Endothelial cell of umbilical vein (primary cell): ENCODE data around the gene PDCD7. TPM values are rescaled to one million over a fixed set of nuclear protein-coding genes. Genes with fewer than 3 reads are reported as not detected.

Experiments used
- BruUV-seq: library from RNA; stranded (reverse); fragments of 400-500 nt; replicated peaks from 2 replicates; lab custom pipeline; 2021; lab: Mats Ljungman, UMichigan
- CTCF ChIA-PET: fragments of 300-600, 350-600 bp; sonication (Branson Sonifier 250); formaldehyde crosslinking; loops from one replicate; lab custom pipeline; 2021; ENCODE audit warnings: antibody characterized with exemption, inconsistent platforms; lab: Charles Lee
- POLR2A ChIA-PET: fragments of 300-600, 350-600 bp; sonication (Branson Sonifier 250); formaldehyde crosslinking; loops from one replicate; lab custom pipeline; 2021; ENCODE audit warnings: antibody characterized with exemption, inconsistent platforms; lab: Charles Lee
- DNase-seq: peaks from one replicate; pipeline ENCODE4 v3.0.0-alpha.2; 2011; ENCODE audit warnings: low read depth, low spot score
- FAIRE-seq: peaks from 2 replicates; lab custom pipeline; 2011; peaks lifted over from hg19 to GRCh38; lab: Jason Lieb, UNC
- H2AFZ ChIP-seq: 2 replicates; pipeline ENCODE4 v1.6.0; 2012; ENCODE audit warnings: low read depth, low read length, control low read depth, inconsistent platforms
- H3K27ac ChIP-seq: 2 replicates; pipeline ENCODE4 v1.5.1; 2011; ENCODE audit warnings: low read depth, mild to moderate bottlenecking, control low read depth, low read length, moderate library complexity; ENCODE audit not compliant: insufficient read depth
- H3K27me3 ChIP-seq, 2 experiments: 2 replicates each; pipeline versions ENCODE4 v1.6.0 to v1.6.1; 2011; ENCODE audit warnings: low read length in 2 of 2, mixed read lengths in 1 of 2; ENCODE audit not compliant: control insufficient read depth in 2 of 2, insufficient read depth in 2 of 2
- H3K36me3 ChIP-seq, 2 experiments: 2 replicates in 1 of 2; 3 replicates in 1 of 2; pipeline ENCODE4 v1.5.1; 2011; ENCODE audit warnings: low read length in 2 of 2, mild to moderate bottlenecking in 1 of 2, moderate library complexity in 1 of 2; ENCODE audit not compliant: control insufficient read depth in 2 of 2, insufficient read depth in 2 of 2; ENCODE audit errors: extremely low read depth in 1 of 2
- H3K4me1 ChIP-seq: 3 replicates; pipeline ENCODE4 v1.5.1; 2011; ENCODE audit warnings: mild to moderate bottlenecking, low read length; ENCODE audit not compliant: control insufficient read depth, insufficient read depth; ENCODE audit errors: extremely low read depth
- H3K4me2 ChIP-seq: 2 replicates; pipeline ENCODE4 v1.6.1; 2011; ENCODE audit warnings: low read length, control low read depth, mixed read lengths; ENCODE audit not compliant: insufficient read depth
- H3K4me3 ChIP-seq, 3 experiments: fragments of 200-600 bp in 1 of 3; sonication (generic), shearing (Covaris generic) in 1 of 3; replicated peaks in 1 of 3; 2 replicates each; pipeline ENCODE4 v1.5.1; 2011 to 2016; ENCODE audit warnings: control low read depth in 3 of 3, low read length in 3 of 3, mild to moderate bottlenecking in 2 of 3, inconsistent platforms in 1 of 3, low read depth in 1 of 3, moderate library complexity in 1 of 3; ENCODE audit not compliant: insufficient read depth in 1 of 3
- H3K79me2 ChIP-seq: 2 replicates; pipeline ENCODE4 v1.6.0; 2012; ENCODE audit warnings: low read length, inconsistent platforms; ENCODE audit not compliant: control insufficient read depth, insufficient read depth
- H3K9ac ChIP-seq: replicated peaks from 2 replicates; pipeline ENCODE3; 2011; ENCODE audit warnings: low read length, control low read depth; ENCODE audit not compliant: insufficient read depth; ENCODE audit errors: extremely low read depth
- H3K9me1 ChIP-seq: replicated peaks from 3 replicates; pipeline ENCODE4 v1.6.0; 2011; ENCODE audit warnings: mild to moderate bottlenecking, low read length; ENCODE audit not compliant: control insufficient read depth, insufficient read depth; ENCODE audit errors: extremely low read depth
- H3K9me3 ChIP-seq: replicated peaks from 2 replicates; pipeline ENCODE4 v1.5.1; 2012; ENCODE audit warnings: low read length, inconsistent platforms; ENCODE audit not compliant: control insufficient read depth, insufficient read depth
- H4K20me1 ChIP-seq: replicated peaks from 2 replicates; pipeline ENCODE3; 2011; ENCODE audit warnings: mild to moderate bottlenecking, low read length; ENCODE audit not compliant: control insufficient read depth, insufficient read depth; ENCODE audit errors: extremely low read depth
- CTCF ChIP-seq, 2 donors: IDR thresholded peaks; 1 replicate in 1 of 2; 2 replicates in 1 of 2; pipeline ENCODE4 v1.5.1; 2011; ENCODE audit warnings: low read length in 2 of 2, mild to moderate bottlenecking in 2 of 2, moderate library complexity in 2 of 2, control low read depth in 1 of 2, inconsistent platforms in 1 of 2, low read depth in 1 of 2; ENCODE audit not compliant: insufficient read depth in 1 of 2; ENCODE audit errors: extremely low read depth in 1 of 2
- EZH2 ChIP-seq: IDR thresholded peaks from 2 replicates; pipeline ENCODE4 v1.6.1; 2012; ENCODE audit warnings: borderline replicate concordance, low read depth, mild to moderate bottlenecking, moderate library complexity, low read length, inconsistent platforms; ENCODE audit not compliant: severe bottlenecking
- FOS ChIP-seq: IDR thresholded peaks from 2 replicates; pipeline ENCODE4 v1.6.1; 2011; ENCODE audit warnings: mild to moderate bottlenecking, low read length, moderate library complexity, borderline replicate concordance; ENCODE audit not compliant: insufficient read depth
- GATA2 ChIP-seq: IDR thresholded peaks from 2 replicates; pipeline ENCODE4 v1.7.0; 2011; ENCODE audit warnings: low read depth, mild to moderate bottlenecking, moderate library complexity, mixed read lengths, low read length; ENCODE audit not compliant: insufficient read length, insufficient read depth
- JUN ChIP-seq: IDR thresholded peaks from 2 replicates; pipeline ENCODE4 v1.6.1; 2011; ENCODE audit warnings: borderline replicate concordance, low read depth; ENCODE audit not compliant: insufficient read length, insufficient read depth
- MYC ChIP-seq: IDR thresholded peaks from one replicate; pipeline ENCODE4 v1.6.1; 2011; ENCODE audit warnings: mild to moderate bottlenecking, low read depth, low read length
- POLR2A ChIP-seq: IDR thresholded peaks from 2 replicates; pipeline ENCODE4 v1.6.1; 2012; ENCODE audit warnings: low read depth, mild to moderate bottlenecking, control low read depth, low read length
- POLR2AphosphoS5 ChIP-seq: IDR thresholded peaks from 2 replicates; pipeline ENCODE4 v1.6.1; 2012; ENCODE audit warnings: low read depth, mild to moderate bottlenecking, control low read depth, low read length, moderate library complexity; ENCODE audit not compliant: insufficient read depth
- dilution Hi-C: fragments of 300-500 bp; cut with MboI; formaldehyde crosslinking; loops from one replicate; pipeline ENCODE4 v1.15.0; 2019; ENCODE audit warnings: low sequenced_read_pairs; ENCODE audit not compliant: extremely low pct_ligation_motif_present
- intact Hi-C: fragments of 100-400 bp; cut with micrococcal nuclease; formaldehyde crosslinking; loops from one replicate; pipeline ENCODE4 v1.10.0; 2022
- polyA plus RNA-seq, 4 experiments: library from polyadenylated mRNA; depleted of rRNA in 3 of 4; stranded (reverse) in 3 of 4; unstranded in 1 of 4; fragments of >200 nt; gene quantifications; 2 replicates each; pipeline versions ENCODE4 v1.2.1 to v1.2.3, GENCODE V29; 2011 to 2012; ENCODE audit warnings: missing spikeins in 1 of 4
- total RNA-seq: library from RNA; stranded (reverse); gene quantifications from 2 replicates; pipeline ENCODE4 v1.2.3, GENCODE V29; 2021
- TF ChIP-seq, protein P1 (sequence below): IDR thresholded peaks from 2 replicates; pipeline ENCODE4 v1.6.1; 2011; ENCODE audit not compliant: insufficient read depth, insufficient read length

The PDCD7 gene
- total and polyA plus RNA-seq, 2 donors (not counting 3 experiments of a cell fraction or from before 2014, with no cell fraction given): 12.1 to 19.5 TPM

GRCh38 chr15:65171428-65171827, 37.8 kb upstream of the PDCD7 start:
- H2AFZ ChIP-seq: no peak overlapping the region
- H3K9ac ChIP-seq: no peak overlapping the region
- no peak overlapping the region for H3K4me3 ChIP-seq
- H3K4me2 ChIP-seq: no peak overlapping the region
- CTCF ChIA-PET: no interaction called here
- no peak for DNase-seq
- peaks cover 4% of the 10 kb centered on the region for H3K79me2 ChIP-seq
- no TSS peak for BruUV-seq
- H3K27me3 ChIP-seq: no peaks in the 10 kb centered on the region
- H3K36me3 ChIP-seq: peaks cover 3 to 7% of the 10 kb centered on the region in 2 experiments
- H4K20me1 ChIP-seq: no peaks in the 10 kb centered on the region
- TF ChIP-seq MYC (no peak), JUN (no peak), POLR2AphosphoS5 (no peak), CTCF (IDR thresholded peaks at IDR 0.05; ENCODE audit: extremely low read depth in 1 of 2, insufficient read depth in 1 of 2, low read depth in 1 of 2, low read length in 2 of 2) (no peak), POLR2A (no peak), GATA2 (no peak), FOS (no peak), EZH2 (no peak)
- TF ChIP-seq, protein P1, sequence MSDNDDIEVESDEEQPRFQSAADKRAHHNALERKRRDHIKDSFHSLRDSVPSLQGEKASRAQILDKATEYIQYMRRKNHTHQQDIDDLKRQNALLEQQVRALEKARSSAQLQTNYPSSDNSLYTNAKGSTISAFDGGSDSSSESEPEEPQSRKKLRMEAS: no peak
- H3K9me1 ChIP-seq: no peaks in the 10 kb centered on the region
- H3K27ac ChIP-seq: no peak overlapping the region
- no peaks in the 10 kb centered on the region for H3K9me3 ChIP-seq
- intact Hi-C loops: no loop called here
- POLR2A ChIA-PET: no interaction called here
- dilution Hi-C loops: no loop called here
- H3K4me1 ChIP-seq: no peaks in the 10 kb centered on the region
- no peak for FAIRE-seq
